Endothelial cell of umbilical vein (primary cell): ENCODE results near the gene ZNF396. TPM values are rescaled to one million over a fixed set of nuclear protein-coding genes. Genes with fewer than 3 reads are reported as not detected.

Experiments
- BruUV-seq: library from RNA; stranded (reverse); fragments of 400-500 nt; replicated peaks from 2 replicates; lab custom pipeline; 2021; lab: Mats Ljungman, UMichigan
- CTCF ChIA-PET: fragments of 300-600, 350-600 bp; sonication (Branson Sonifier 250); formaldehyde crosslinking; loops from one replicate; lab custom pipeline; 2021; ENCODE audit warnings: antibody characterized with exemption, inconsistent platforms; lab: Charles Lee
- POLR2A ChIA-PET: fragments of 300-600, 350-600 bp; sonication (Branson Sonifier 250); formaldehyde crosslinking; loops from one replicate; lab custom pipeline; 2021; ENCODE audit warnings: antibody characterized with exemption, inconsistent platforms; lab: Charles Lee
- DNase-seq: peaks from one replicate; pipeline ENCODE4 v3.0.0-alpha.2; 2011; ENCODE audit warnings: low read depth, low spot score
- FAIRE-seq: peaks from 2 replicates; lab custom pipeline; 2011; peaks lifted over from hg19 to GRCh38; lab: Jason Lieb, UNC
- H2AFZ ChIP-seq: 2 replicates; pipeline ENCODE4 v1.6.0; 2012; ENCODE audit warnings: low read depth, low read length, control low read depth, inconsistent platforms
- H3K27ac ChIP-seq: 2 replicates; pipeline ENCODE4 v1.5.1; 2011; ENCODE audit warnings: low read depth, mild to moderate bottlenecking, control low read depth, low read length, moderate library complexity; ENCODE audit not compliant: insufficient read depth
- H3K27me3 ChIP-seq, 2 experiments: 2 replicates each; pipeline versions ENCODE4 v1.6.0 to v1.6.1; 2011; ENCODE audit warnings: low read length in 2 of 2, mixed read lengths in 1 of 2; ENCODE audit not compliant: control insufficient read depth in 2 of 2, insufficient read depth in 2 of 2
- H3K36me3 ChIP-seq, 2 experiments: 2 replicates in 1 of 2; 3 replicates in 1 of 2; pipeline ENCODE4 v1.5.1; 2011; ENCODE audit warnings: low read length in 2 of 2, mild to moderate bottlenecking in 1 of 2, moderate library complexity in 1 of 2; ENCODE audit not compliant: control insufficient read depth in 2 of 2, insufficient read depth in 2 of 2; ENCODE audit errors: extremely low read depth in 1 of 2
- H3K4me1 ChIP-seq: 3 replicates; pipeline ENCODE4 v1.5.1; 2011; ENCODE audit warnings: mild to moderate bottlenecking, low read length; ENCODE audit not compliant: control insufficient read depth, insufficient read depth; ENCODE audit errors: extremely low read depth
- H3K4me2 ChIP-seq: 2 replicates; pipeline ENCODE4 v1.6.1; 2011; ENCODE audit warnings: low read length, control low read depth, mixed read lengths; ENCODE audit not compliant: insufficient read depth
- H3K4me3 ChIP-seq, 3 experiments: fragments of 200-600 bp in 1 of 3; sonication (generic), shearing (Covaris generic) in 1 of 3; replicated peaks in 1 of 3; 2 replicates each; pipeline ENCODE4 v1.5.1; 2011 to 2016; ENCODE audit warnings: control low read depth in 3 of 3, low read length in 3 of 3, mild to moderate bottlenecking in 2 of 3, inconsistent platforms in 1 of 3, low read depth in 1 of 3, moderate library complexity in 1 of 3; ENCODE audit not compliant: insufficient read depth in 1 of 3
- H3K79me2 ChIP-seq: 2 replicates; pipeline ENCODE4 v1.6.0; 2012; ENCODE audit warnings: low read length, inconsistent platforms; ENCODE audit not compliant: control insufficient read depth, insufficient read depth
- H3K9ac ChIP-seq: replicated peaks from 2 replicates; pipeline ENCODE3; 2011; ENCODE audit warnings: low read length, control low read depth; ENCODE audit not compliant: insufficient read depth; ENCODE audit errors: extremely low read depth
- H3K9me1 ChIP-seq: replicated peaks from 3 replicates; pipeline ENCODE4 v1.6.0; 2011; ENCODE audit warnings: mild to moderate bottlenecking, low read length; ENCODE audit not compliant: control insufficient read depth, insufficient read depth; ENCODE audit errors: extremely low read depth
- H3K9me3 ChIP-seq: replicated peaks from 2 replicates; pipeline ENCODE4 v1.5.1; 2012; ENCODE audit warnings: low read length, inconsistent platforms; ENCODE audit not compliant: control insufficient read depth, insufficient read depth
- H4K20me1 ChIP-seq: replicated peaks from 2 replicates; pipeline ENCODE3; 2011; ENCODE audit warnings: mild to moderate bottlenecking, low read length; ENCODE audit not compliant: control insufficient read depth, insufficient read depth; ENCODE audit errors: extremely low read depth
- EZH2 ChIP-seq: IDR thresholded peaks from 2 replicates; pipeline ENCODE4 v1.6.1; 2012; ENCODE audit warnings: borderline replicate concordance, low read depth, mild to moderate bottlenecking, moderate library complexity, low read length, inconsistent platforms; ENCODE audit not compliant: severe bottlenecking
- FOS ChIP-seq: IDR thresholded peaks from 2 replicates; pipeline ENCODE4 v1.6.1; 2011; ENCODE audit warnings: mild to moderate bottlenecking, low read length, moderate library complexity, borderline replicate concordance; ENCODE audit not compliant: insufficient read depth
- GATA2 ChIP-seq: IDR thresholded peaks from 2 replicates; pipeline ENCODE4 v1.7.0; 2011; ENCODE audit warnings: low read depth, mild to moderate bottlenecking, moderate library complexity, mixed read lengths, low read length; ENCODE audit not compliant: insufficient read length, insufficient read depth
- JUN ChIP-seq: IDR thresholded peaks from 2 replicates; pipeline ENCODE4 v1.6.1; 2011; ENCODE audit warnings: borderline replicate concordance, low read depth; ENCODE audit not compliant: insufficient read length, insufficient read depth
- MYC ChIP-seq: IDR thresholded peaks from one replicate; pipeline ENCODE4 v1.6.1; 2011; ENCODE audit warnings: mild to moderate bottlenecking, low read depth, low read length
- POLR2A ChIP-seq: IDR thresholded peaks from 2 replicates; pipeline ENCODE4 v1.6.1; 2012; ENCODE audit warnings: low read depth, mild to moderate bottlenecking, control low read depth, low read length
- POLR2AphosphoS5 ChIP-seq: IDR thresholded peaks from 2 replicates; pipeline ENCODE4 v1.6.1; 2012; ENCODE audit warnings: low read depth, mild to moderate bottlenecking, control low read depth, low read length, moderate library complexity; ENCODE audit not compliant: insufficient read depth
- dilution Hi-C: fragments of 300-500 bp; cut with MboI; formaldehyde crosslinking; loops from one replicate; pipeline ENCODE4 v1.15.0; 2019; ENCODE audit warnings: low sequenced_read_pairs; ENCODE audit not compliant: extremely low pct_ligation_motif_present
- intact Hi-C: fragments of 100-400 bp; cut with micrococcal nuclease; formaldehyde crosslinking; loops from one replicate; pipeline ENCODE4 v1.10.0; 2022
- polyA plus RNA-seq, 4 experiments: library from polyadenylated mRNA; depleted of rRNA in 3 of 4; stranded (reverse) in 3 of 4; unstranded in 1 of 4; fragments of >200 nt; gene quantifications; 2 replicates each; pipeline versions ENCODE4 v1.2.1 to v1.2.3, GENCODE V29; 2011 to 2012; ENCODE audit warnings: missing spikeins in 1 of 4
- total RNA-seq: library from RNA; stranded (reverse); gene quantifications from 2 replicates; pipeline ENCODE4 v1.2.3, GENCODE V29; 2021
- TF ChIP-seq, protein P1 (sequence below): IDR thresholded peaks from 2 replicates; pipeline ENCODE4 v1.6.1; 2011; ENCODE audit not compliant: insufficient read depth, insufficient read length
- TF ChIP-seq, protein P2 (sequence below), 2 donors: IDR thresholded peaks; 1 replicate in 1 of 2; 2 replicates in 1 of 2; pipeline ENCODE4 v1.5.1; 2011; ENCODE audit warnings: low read length in 2 of 2, mild to moderate bottlenecking in 2 of 2, moderate library complexity in 2 of 2, control low read depth in 1 of 2, inconsistent platforms in 1 of 2, low read depth in 1 of 2; ENCODE audit not compliant: insufficient read depth in 1 of 2; ENCODE audit errors: extremely low read depth in 1 of 2

ZNF396 gene
- total and polyA plus RNA-seq, 2 donors (not counting 3 experiments of a cell fraction or from before 2014, with no cell fraction given) = 0.28 to 0.44 TPM

DNA sequence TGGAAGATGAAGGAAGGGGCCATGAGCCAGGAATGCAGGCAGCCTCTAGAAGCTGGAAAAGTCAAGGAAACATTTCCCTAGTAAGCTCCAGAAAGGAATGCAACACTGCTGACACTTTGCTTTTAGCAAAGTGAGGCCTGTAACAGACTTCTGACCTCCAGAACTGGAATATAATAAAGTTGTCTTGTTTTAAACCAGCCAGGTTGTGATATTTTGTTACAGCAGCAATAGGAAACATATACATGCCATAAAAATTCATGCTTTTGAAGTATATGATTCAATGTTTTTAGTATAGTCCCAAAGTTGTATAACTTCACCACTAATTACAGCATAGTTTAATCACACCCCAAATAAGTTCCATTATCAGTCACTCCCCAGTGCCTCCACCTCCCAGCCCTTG, 15.2 kb upstream of the ZNF396 start:
- H3K9me1 ChIP-seq = no peaks in the 10 kb centered on the region
- intact Hi-C loops (no loop called here), dilution Hi-C loops (no loop called here)
- no peak overlapping the region for H3K9ac ChIP-seq
- no peak overlapping the region for H3K4me2 ChIP-seq
- BruUV-seq = no TSS peak
- no peaks in the 10 kb centered on the region for H3K79me2 ChIP-seq
- TF ChIP-seq JUN = no peak
- TF ChIP-seq POLR2AphosphoS5 = no peak
- TF ChIP-seq GATA2 = no peak
- no peak for TF ChIP-seq EZH2
- TF ChIP-seq, protein P1, sequence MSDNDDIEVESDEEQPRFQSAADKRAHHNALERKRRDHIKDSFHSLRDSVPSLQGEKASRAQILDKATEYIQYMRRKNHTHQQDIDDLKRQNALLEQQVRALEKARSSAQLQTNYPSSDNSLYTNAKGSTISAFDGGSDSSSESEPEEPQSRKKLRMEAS = no peak
- no peak for TF ChIP-seq FOS
- TF ChIP-seq MYC = no peak
- TF ChIP-seq, protein P2, sequence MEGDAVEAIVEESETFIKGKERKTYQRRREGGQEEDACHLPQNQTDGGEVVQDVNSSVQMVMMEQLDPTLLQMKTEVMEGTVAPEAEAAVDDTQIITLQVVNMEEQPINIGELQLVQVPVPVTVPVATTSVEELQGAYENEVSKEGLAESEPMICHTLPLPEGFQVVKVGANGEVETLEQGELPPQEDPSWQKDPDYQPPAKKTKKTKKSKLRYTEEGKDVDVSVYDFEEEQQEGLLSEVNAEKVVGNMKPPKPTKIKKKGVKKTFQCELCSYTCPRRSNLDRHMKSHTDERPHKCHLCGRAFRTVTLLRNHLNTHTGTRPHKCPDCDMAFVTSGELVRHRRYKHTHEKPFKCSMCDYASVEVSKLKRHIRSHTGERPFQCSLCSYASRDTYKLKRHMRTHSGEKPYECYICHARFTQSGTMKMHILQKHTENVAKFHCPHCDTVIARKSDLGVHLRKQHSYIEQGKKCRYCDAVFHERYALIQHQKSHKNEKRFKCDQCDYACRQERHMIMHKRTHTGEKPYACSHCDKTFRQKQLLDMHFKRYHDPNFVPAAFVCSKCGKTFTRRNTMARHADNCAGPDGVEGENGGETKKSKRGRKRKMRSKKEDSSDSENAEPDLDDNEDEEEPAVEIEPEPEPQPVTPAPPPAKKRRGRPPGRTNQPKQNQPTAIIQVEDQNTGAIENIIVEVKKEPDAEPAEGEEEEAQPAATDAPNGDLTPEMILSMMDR (IDR thresholded peaks at IDR 0.05; ENCODE audit: extremely low read depth in 1 of 2, insufficient read depth in 1 of 2, low read depth in 1 of 2, low read length in 2 of 2) = no peak
- no peak for TF ChIP-seq POLR2A
- no peak overlapping the region for H3K4me3 ChIP-seq
- H3K27me3 ChIP-seq = no peaks in the 10 kb centered on the region
- no peaks in the 10 kb centered on the region for H3K9me3 ChIP-seq
- H3K4me1 ChIP-seq = no peaks in the 10 kb centered on the region
- CTCF ChIA-PET = no interaction called here
- no peak overlapping the region for H2AFZ ChIP-seq
- H3K36me3 ChIP-seq = no peaks in the 10 kb centered on the region
- DNase-seq (no peak), FAIRE-seq (no peak)
- POLR2A ChIA-PET = no interaction called here
- H4K20me1 ChIP-seq = no peaks in the 10 kb centered on the region
- H3K27ac ChIP-seq = no peak overlapping the region
